ENCODE measurements around the gene YJEFN3. TPM values are rescaled to one million over a fixed set of nuclear protein-coding genes. Genes with fewer than 3 reads are reported as not detected.
A peak's percentile ranks its signal among the peaks of the same experiment; 100 is the strongest.

The YJEFN3 gene
- total RNA-seq, 1 experiment from 2014 or later = 16.6 TPM

DNA sequence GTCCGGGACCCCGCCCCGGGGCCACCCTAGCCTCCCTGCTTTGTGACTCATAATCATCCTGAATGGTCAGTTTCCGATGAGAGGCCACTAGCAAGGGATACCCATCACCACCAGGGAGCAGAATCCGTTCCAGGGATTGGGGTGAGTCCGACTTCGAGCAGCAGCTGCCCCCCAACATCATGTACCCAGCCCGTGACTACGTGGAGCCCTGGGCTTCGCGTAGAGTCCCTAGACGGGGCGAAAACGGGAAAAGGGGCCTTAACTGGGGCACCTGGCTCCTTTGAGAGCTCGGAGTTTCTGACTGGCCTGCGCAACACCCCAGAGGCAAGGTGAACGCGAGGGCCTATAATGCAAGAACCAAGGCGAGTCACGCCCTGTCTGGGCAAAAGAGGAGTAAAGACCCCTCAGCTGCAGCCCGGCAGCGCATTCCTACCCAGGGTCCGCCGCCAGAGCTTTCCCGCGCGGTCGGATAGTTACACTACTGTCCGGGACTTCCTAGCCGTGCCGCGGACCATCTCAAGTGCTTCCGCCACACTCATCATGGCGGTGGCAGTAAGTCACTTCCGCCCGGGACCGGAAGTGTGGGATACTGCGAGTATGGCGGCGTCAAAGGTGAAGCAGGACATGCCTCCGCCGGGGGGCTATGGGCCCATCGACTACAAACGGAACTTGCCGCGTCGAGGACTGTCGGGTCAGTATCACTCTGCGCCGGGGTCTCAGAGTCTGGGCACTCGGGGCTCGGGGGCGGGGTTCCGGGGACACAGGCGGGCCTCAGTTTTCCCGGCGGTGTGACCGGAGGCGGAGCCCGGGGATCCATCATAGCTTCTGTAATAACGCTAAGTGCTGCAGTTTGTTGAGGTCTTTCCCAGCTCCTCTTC lies 12.8 kb upstream of the YJEFN3 start, which contains the start of gene NDUFA13:
NDUFA13 (plus strand) TSS at position 584 of the 878 bp plus-strand sequence; CDS start at position 598, 14 bp downstream.
- H3K27me3 ChIP-seq (ENCODE audit: insufficient read depth, low read length) = no peaks in the 10 kb centered on the region
- peak; percentile 95 for DNase-seq
- Mint-ChIP-seq H3K4me3 (peak within 1 kb of the TSS; percentile 91 to 94), H3K4me1 (peaks cover 5 to 9% of the 10 kb centered on the region in 2 experiments), H3K36me3 (ENCODE audit: insufficient read depth in 1 of 3, low read depth in 3 of 3) (peaks cover 10 to 30% (median 19%) of the 10 kb centered on the region in 3 experiments), H3K27ac (peak within 1 kb of the TSS; percentile 87 to 96 (median 96)), H3K27me3 (ENCODE audit: low read depth) (0 out of 2 replicates have a peak, but pooled peaks cover under 1% of the 10 kb centered on the region), H3K9me3 (no peaks in the 10 kb centered on the region)
- no peaks in the 10 kb centered on the region for H3K4me1 ChIP-seq (ENCODE audit: insufficient read depth, low read length)
- H2BK12ac ChIP-seq (ENCODE audit: insufficient read length, low read depth, low read length) = no peak within 1 kb of the TSS
- no peaks in the 10 kb centered on the region for H4K20me1 ChIP-seq (ENCODE audit: control insufficient read depth, insufficient read depth, insufficient read length)
- H3K9me3 ChIP-seq (ENCODE audit: control insufficient read depth, low read depth, low read length) = no peaks in the 10 kb centered on the region
- no peak within 1 kb of the TSS for H2BK5ac ChIP-seq (ENCODE audit: insufficient read length, low read length)
- H3T11ph ChIP-seq (ENCODE audit: low read length) = no peak within 1 kb of the TSS
- peaks cover 7% of the 10 kb centered on the region for H3K79me1 ChIP-seq (ENCODE audit: insufficient read depth, low read depth, low read length, poor library complexity, severe bottlenecking)
- H2BK20ac ChIP-seq (ENCODE audit: low read depth, low read length, poor library complexity, severe bottlenecking) = no peak within 1 kb of the TSS
- peak within 1 kb of the TSS; percentile 69 for H3K18ac ChIP-seq (ENCODE audit: insufficient read length, low read depth, low read length)
- H3K56ac ChIP-seq (ENCODE audit: insufficient read length, low read depth, low read length) = no peak within 1 kb of the TSS
- H3K23me2 ChIP-seq (ENCODE audit: insufficient read length, low read depth, low read length, poor library complexity, severe bottlenecking) = peaks cover 5% of the 10 kb centered on the region
- no peak within 1 kb of the TSS for H2BK15ac ChIP-seq (ENCODE audit: low read depth, low read length)
- H4K91ac ChIP-seq (ENCODE audit: insufficient read length, low read depth, low read length) = no peak within 1 kb of the TSS
- no peak within 1 kb of the TSS for H4K5ac ChIP-seq (ENCODE audit: insufficient read length, low read depth, low read length)
- no peak within 1 kb of the TSS for H2BK120ac ChIP-seq (ENCODE audit: low read depth, low read length, poor library complexity, severe bottlenecking)
- H3K4ac ChIP-seq (ENCODE audit: low read depth, low read length) = no peak within 1 kb of the TSS
- WGBS (ENCODE audit: extremely low coverage, insufficient read length, low lambda C conversion rate) = no CpG with 5 or more reads among the region's 61 CpGs
- peak within 1 kb of the TSS; percentile 85 for H3K9ac ChIP-seq (ENCODE audit: extremely low read depth, insufficient read length, low read length)
- no peak within 1 kb of the TSS for H3K23ac ChIP-seq (ENCODE audit: insufficient read length, low read depth, low read length)
- peak within 1 kb of the TSS; percentile 85 for H3K4me2 ChIP-seq (ENCODE audit: insufficient read depth, insufficient read length, low read length)
- no peak within 1 kb of the TSS for H4K8ac ChIP-seq (replicated peaks; ENCODE audit: insufficient read length, low read depth, low read length)
- peak within 1 kb of the TSS; percentile 63 for H2AFZ ChIP-seq (ENCODE audit: low read length)
- peak within 1 kb of the TSS; percentile 69; the same call in 1 of the 2 replicates for H3K14ac ChIP-seq (ENCODE audit: insufficient read depth, low read length)
- no peak within 1 kb of the TSS for H3K27ac ChIP-seq (ENCODE audit: insufficient read length, low read depth, low read length)
- TF ChIP-seq, protein P1, sequence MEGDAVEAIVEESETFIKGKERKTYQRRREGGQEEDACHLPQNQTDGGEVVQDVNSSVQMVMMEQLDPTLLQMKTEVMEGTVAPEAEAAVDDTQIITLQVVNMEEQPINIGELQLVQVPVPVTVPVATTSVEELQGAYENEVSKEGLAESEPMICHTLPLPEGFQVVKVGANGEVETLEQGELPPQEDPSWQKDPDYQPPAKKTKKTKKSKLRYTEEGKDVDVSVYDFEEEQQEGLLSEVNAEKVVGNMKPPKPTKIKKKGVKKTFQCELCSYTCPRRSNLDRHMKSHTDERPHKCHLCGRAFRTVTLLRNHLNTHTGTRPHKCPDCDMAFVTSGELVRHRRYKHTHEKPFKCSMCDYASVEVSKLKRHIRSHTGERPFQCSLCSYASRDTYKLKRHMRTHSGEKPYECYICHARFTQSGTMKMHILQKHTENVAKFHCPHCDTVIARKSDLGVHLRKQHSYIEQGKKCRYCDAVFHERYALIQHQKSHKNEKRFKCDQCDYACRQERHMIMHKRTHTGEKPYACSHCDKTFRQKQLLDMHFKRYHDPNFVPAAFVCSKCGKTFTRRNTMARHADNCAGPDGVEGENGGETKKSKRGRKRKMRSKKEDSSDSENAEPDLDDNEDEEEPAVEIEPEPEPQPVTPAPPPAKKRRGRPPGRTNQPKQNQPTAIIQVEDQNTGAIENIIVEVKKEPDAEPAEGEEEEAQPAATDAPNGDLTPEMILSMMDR (conservative IDR thresholded peaks at IDR 0.05) = 0 out of 3 replicates have a peak, but pooled peaks have one; percentile 18
- H2AK5ac ChIP-seq (ENCODE audit: insufficient read length, low read length) = no peak within 1 kb of the TSS
- H3K79me2 ChIP-seq (ENCODE audit: insufficient read depth, low read length) = peaks cover 11% of the 10 kb centered on the region; the same call in 1 of the 2 replicates

All from H9 (cell line).